RWPE2 (cell line): Measurements from ENCODE around the gene KCNG1.

ENCODE experiments used
- ATAC-seq: fragments of 200-7000 bp; cut with Tn5 transposase; 3 replicates; pipeline ENCODE4 v1.9.1; 2021; ENCODE audit warnings: low read depth
- DNase-seq: peaks from one replicate; pipeline ENCODE4 v3.0.0-alpha.2; 2020; ENCODE audit warnings: low spot score
- H3K27ac ChIP-seq: fragments of 450-650 bp; 2 replicates; pipeline ENCODE4 v1.5.1; 2017; ENCODE audit warnings: mild to moderate bottlenecking; ENCODE audit not compliant: poor library complexity, severe bottlenecking
- H3K27me3 ChIP-seq: fragments of 250-450 bp; sonication (Bioruptor Pico); 2 replicates; pipeline ENCODE4 v1.5.1; 2021; ENCODE audit warnings: mild to moderate bottlenecking, moderate library complexity; ENCODE audit not compliant: insufficient read depth, poor library complexity, severe bottlenecking
- H3K36me3 ChIP-seq: fragments of 250-450 bp; sonication (Bioruptor Pico); 2 replicates; pipeline ENCODE4 v1.5.1; 2020; ENCODE audit warnings: low read depth, mild to moderate bottlenecking, moderate library complexity
- H3K4me1 ChIP-seq: fragments of 250-450 bp; sonication (Bioruptor Pico); 2 replicates; pipeline ENCODE4 v1.5.1; 2021; ENCODE audit warnings: mild to moderate bottlenecking, moderate library complexity; ENCODE audit not compliant: insufficient read depth, poor library complexity, severe bottlenecking
- H3K4me3 ChIP-seq: fragments of 250-450 bp; sonication (Bioruptor Pico); 2 replicates; pipeline ENCODE4 v1.5.1; 2021; ENCODE audit warnings: mild to moderate bottlenecking, moderate library complexity; ENCODE audit not compliant: severe bottlenecking
- H3K9me3 ChIP-seq: fragments of 250-450 bp; sonication (Bioruptor Pico); 2 replicates; pipeline ENCODE4 v1.5.1; 2021; ENCODE audit warnings: mild to moderate bottlenecking, moderate library complexity; ENCODE audit not compliant: severe bottlenecking
- CTCF ChIP-seq: fragments of 450-650 bp; IDR thresholded peaks from one replicate; pipeline ENCODE4 v1.5.1; 2017; ENCODE audit warnings: mild to moderate bottlenecking, moderate library complexity; ENCODE audit not compliant: poor library complexity, severe bottlenecking

KCNG1 gene

GRCh38 chr20:51029963-51030920, 7.3 kb upstream of the KCNG1 start:
- Histone ChIP-seq H3K9me3 (no peaks in the 10 kb centered on the region), H3K4me3 (no peak overlapping the region), H3K36me3 (no peaks in the 10 kb centered on the region), H3K27me3 (no peaks in the 10 kb centered on the region), H3K4me1 (peaks cover 15% of the 10 kb centered on the region), H3K27ac (no peak overlapping the region)
- ATAC-seq: no peak
- DNase-seq: no peak
- TF ChIP-seq CTCF: no peak

- TF ChIP-seq CTCF: no peak
- Histone ChIP-seq H3K9me3 (no peaks in the 10 kb centered on the region), H3K36me3 (no peaks in the 10 kb centered on the region), H3K4me1 (peaks cover 15% of the 10 kb centered on the region), H3K27me3 (no peaks in the 10 kb centered on the region), H3K27ac (no peak overlapping the region), H3K4me3 (no peak overlapping the region)
- ATAC-seq (no peak), DNase-seq (no peak)
Observed at GRCh38 chr20:51029556-51029955, 6.6 kb upstream of the KCNG1 start.

DNA sequence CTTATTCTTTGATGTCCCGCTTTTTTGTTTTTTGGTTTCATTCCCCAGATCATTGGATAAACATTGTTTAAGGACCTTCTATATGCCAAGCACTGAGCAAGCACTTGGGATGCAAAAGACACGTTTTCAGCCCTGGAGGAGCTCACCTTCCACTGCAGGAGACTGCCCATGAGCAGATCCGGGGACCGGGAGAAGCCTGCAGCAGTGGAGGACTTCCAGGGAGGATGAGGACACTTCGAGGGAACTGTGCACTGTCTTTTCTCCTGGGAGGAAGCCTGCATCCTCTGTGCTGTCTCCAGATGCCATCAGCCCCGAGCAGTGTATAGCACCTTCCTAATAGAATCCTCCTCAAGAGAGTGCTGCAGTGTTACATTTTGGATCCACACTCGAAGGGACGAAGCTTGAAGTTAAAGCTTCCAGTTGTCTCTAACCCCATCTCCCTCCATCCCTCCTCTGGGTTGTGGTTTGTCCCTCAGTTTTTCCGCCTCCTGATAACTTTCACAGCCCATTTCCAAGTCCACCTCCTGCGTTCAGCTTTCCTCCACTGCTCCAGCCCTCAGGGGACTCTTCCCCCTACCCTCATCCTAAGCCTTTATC, 5.8 kb upstream of the KCNG1 start:
- H3K27ac ChIP-seq: no peak overlapping the region
- DNase-seq (no peak), ATAC-seq (peak; percentile 24)
- peak; percentile 13 for TF ChIP-seq CTCF
- H3K27me3 ChIP-seq: no peaks in the 10 kb centered on the region
- no peaks in the 10 kb centered on the region for H3K9me3 ChIP-seq
- no peak overlapping the region for H3K4me3 ChIP-seq
- no peaks in the 10 kb centered on the region for H3K36me3 ChIP-seq
- H3K4me1 ChIP-seq: peaks cover 8% of the 10 kb centered on the region

GRCh38 chr20:51027035-51027795, 4.3 kb upstream of the KCNG1 start:
- no peak overlapping the region for H3K4me3 ChIP-seq
- no peak for DNase-seq
- H3K9me3 ChIP-seq: no peaks in the 10 kb centered on the region
- H3K4me1 ChIP-seq: no peaks in the 10 kb centered on the region
- no peak for ATAC-seq
- H3K27me3 ChIP-seq: no peaks in the 10 kb centered on the region
- H3K36me3 ChIP-seq: no peaks in the 10 kb centered on the region
- no peak overlapping the region for H3K27ac ChIP-seq
- TF ChIP-seq CTCF: no peak
